ENCODE measurements around the gene ZNF438. TPM values are rescaled to one million over a fixed set of nuclear protein-coding genes. Genes with fewer than 3 reads are reported as not detected.

The ZNF438 gene
- total RNA-seq, 1 experiment from 2014 or later, result 0.83 TPM

DNA sequence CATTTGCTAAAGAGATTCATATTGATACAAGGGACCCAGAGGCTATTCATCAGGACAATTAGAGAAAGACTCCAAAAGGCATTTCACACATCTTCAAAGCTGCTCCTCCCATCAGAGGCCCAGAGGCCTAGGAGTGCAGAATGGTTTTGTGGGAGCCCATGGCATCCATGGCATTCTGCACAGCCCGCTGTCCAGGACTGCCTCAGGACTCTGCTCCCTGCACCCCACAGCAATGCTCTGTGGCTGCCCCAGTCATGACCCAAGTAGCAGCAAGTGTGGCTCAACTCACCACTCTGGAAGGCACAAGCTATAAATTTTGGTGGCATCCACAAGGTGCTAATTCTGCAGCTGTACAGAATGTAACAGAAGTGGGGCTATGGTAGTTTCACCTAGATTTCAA lies 38.5 kb downstream of the ZNF438 start:
- H3K9me3 Mint-ChIP-seq, result peaks cover 26 to 28% of the 10 kb centered on the region in 2 experiments
- no peaks in the 10 kb centered on the region for H3K9me3 ChIP-seq (ENCODE audit: control insufficient read depth, low read depth, low read length)
- no peak overlapping the region for H3K4ac ChIP-seq (ENCODE audit: low read depth, low read length)
- no peaks in the 10 kb centered on the region for H3K23me2 ChIP-seq (ENCODE audit: insufficient read length, low read depth, low read length, poor library complexity, severe bottlenecking)
- no peak overlapping the region for H4K8ac ChIP-seq (replicated peaks; ENCODE audit: insufficient read length, low read depth, low read length)
- H2BK12ac ChIP-seq (ENCODE audit: insufficient read length, low read depth, low read length), result no peak overlapping the region
- H3K18ac ChIP-seq (ENCODE audit: insufficient read length, low read depth, low read length), result no peak overlapping the region
- peaks cover 11 to 30% (median 20%) of the 10 kb centered on the region in 3 experiments for H3K36me3 Mint-ChIP-seq (ENCODE audit: insufficient read depth in 1 of 3, low read depth in 3 of 3)
- no peak overlapping the region for H3K27ac Mint-ChIP-seq
- H3K9ac ChIP-seq (ENCODE audit: extremely low read depth, insufficient read length, low read length), result no peak overlapping the region
- TF ChIP-seq, protein P1, sequence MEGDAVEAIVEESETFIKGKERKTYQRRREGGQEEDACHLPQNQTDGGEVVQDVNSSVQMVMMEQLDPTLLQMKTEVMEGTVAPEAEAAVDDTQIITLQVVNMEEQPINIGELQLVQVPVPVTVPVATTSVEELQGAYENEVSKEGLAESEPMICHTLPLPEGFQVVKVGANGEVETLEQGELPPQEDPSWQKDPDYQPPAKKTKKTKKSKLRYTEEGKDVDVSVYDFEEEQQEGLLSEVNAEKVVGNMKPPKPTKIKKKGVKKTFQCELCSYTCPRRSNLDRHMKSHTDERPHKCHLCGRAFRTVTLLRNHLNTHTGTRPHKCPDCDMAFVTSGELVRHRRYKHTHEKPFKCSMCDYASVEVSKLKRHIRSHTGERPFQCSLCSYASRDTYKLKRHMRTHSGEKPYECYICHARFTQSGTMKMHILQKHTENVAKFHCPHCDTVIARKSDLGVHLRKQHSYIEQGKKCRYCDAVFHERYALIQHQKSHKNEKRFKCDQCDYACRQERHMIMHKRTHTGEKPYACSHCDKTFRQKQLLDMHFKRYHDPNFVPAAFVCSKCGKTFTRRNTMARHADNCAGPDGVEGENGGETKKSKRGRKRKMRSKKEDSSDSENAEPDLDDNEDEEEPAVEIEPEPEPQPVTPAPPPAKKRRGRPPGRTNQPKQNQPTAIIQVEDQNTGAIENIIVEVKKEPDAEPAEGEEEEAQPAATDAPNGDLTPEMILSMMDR (conservative IDR thresholded peaks at IDR 0.05), result no peak
- H4K5ac ChIP-seq (ENCODE audit: insufficient read length, low read depth, low read length), result no peak overlapping the region
- H3K4me2 ChIP-seq (ENCODE audit: insufficient read depth, insufficient read length, low read length), result no peak overlapping the region
- H3K27ac ChIP-seq (ENCODE audit: insufficient read length, low read depth, low read length), result no peak overlapping the region
- H3K23ac ChIP-seq (ENCODE audit: insufficient read length, low read depth, low read length), result no peak overlapping the region
- no peak overlapping the region for H2BK5ac ChIP-seq (ENCODE audit: insufficient read length, low read length)
- H3K4me1 ChIP-seq (ENCODE audit: insufficient read depth, low read length), result no peaks in the 10 kb centered on the region
- no peak overlapping the region for H3K56ac ChIP-seq (ENCODE audit: insufficient read length, low read depth, low read length)
- no peaks in the 10 kb centered on the region for H3K27me3 ChIP-seq (ENCODE audit: insufficient read depth, low read length)
- H3K79me2 ChIP-seq (ENCODE audit: insufficient read depth, low read length), result no peaks in the 10 kb centered on the region
- H2BK120ac ChIP-seq (ENCODE audit: low read depth, low read length, poor library complexity, severe bottlenecking), result no peak overlapping the region
- no peaks in the 10 kb centered on the region for H3K79me1 ChIP-seq (ENCODE audit: insufficient read depth, low read depth, low read length, poor library complexity, severe bottlenecking)
- no peak overlapping the region for H2BK15ac ChIP-seq (ENCODE audit: low read depth, low read length)
- no peak overlapping the region for H3K14ac ChIP-seq (ENCODE audit: insufficient read depth, low read length)
- H2BK20ac ChIP-seq (ENCODE audit: low read depth, low read length, poor library complexity, severe bottlenecking), result no peak overlapping the region
- no peak overlapping the region for H2AK5ac ChIP-seq (ENCODE audit: insufficient read length, low read length)
- H4K20me1 ChIP-seq (ENCODE audit: control insufficient read depth, insufficient read depth, insufficient read length), result no peaks in the 10 kb centered on the region
- no CpG with 5 or more reads among the region's 1 CpG for WGBS (ENCODE audit: extremely low coverage, insufficient read length, low lambda C conversion rate)
- no peak overlapping the region for H3K4me3 Mint-ChIP-seq
- no peak overlapping the region for H2AFZ ChIP-seq (ENCODE audit: low read length)
- H3K27me3 Mint-ChIP-seq (ENCODE audit: low read depth), result no peaks in the 10 kb centered on the region
- H3K4me1 Mint-ChIP-seq, result peaks cover 5 to 9% of the 10 kb centered on the region in 2 experiments
- H3T11ph ChIP-seq (ENCODE audit: low read length), result no peak overlapping the region
- DNase-seq, result no peak
- no peak overlapping the region for H4K91ac ChIP-seq (ENCODE audit: insufficient read length, low read depth, low read length)
